ENCODE results near the gene U2SURP. TPM values are rescaled to one million over a fixed set of nuclear protein-coding genes. Genes with fewer than 3 reads are reported as not detected.
A peak's percentile ranks its signal among the peaks of the same experiment; 100 is the strongest.
"Not testable (repeated sequence)": the region's sequence is repeated elsewhere in the genome, so short reads cannot be mapped to it uniquely, and the experiment has no call there.

The U2SURP gene
- total RNA-seq, 1 donor from 2014 or later: 105 TPM

DNA sequence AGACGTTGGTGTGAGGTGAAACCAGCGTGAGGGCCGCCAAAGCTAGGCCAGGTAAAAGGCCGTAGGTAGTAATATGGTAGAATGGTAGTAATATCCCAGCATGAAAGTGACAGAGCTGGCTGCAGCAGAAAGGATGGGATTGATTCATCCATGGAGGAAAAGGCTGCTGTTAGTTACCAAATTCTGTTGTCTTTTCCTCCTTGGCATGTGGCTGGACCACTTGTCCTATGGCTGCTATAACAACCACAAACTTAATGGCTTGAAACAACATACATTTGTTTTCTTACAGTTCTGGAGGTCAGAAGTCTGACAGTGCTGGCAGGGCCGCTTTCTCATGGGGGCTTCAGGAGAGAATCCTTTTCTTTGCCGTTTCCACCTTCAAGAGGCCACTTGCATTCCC, 70.4 kb downstream of the U2SURP start:
- H3K36me3 Mint-ChIP-seq (ENCODE audit: unreplicated experiment): no peaks in the 10 kb centered on the region
- peak overlapping the region; percentile 72 for H3K27ac Mint-ChIP-seq (ENCODE audit: unreplicated experiment)
- H3K9me3 Mint-ChIP-seq (ENCODE audit: unreplicated experiment): peaks cover 10% of the 10 kb centered on the region
- H3K4me1 Mint-ChIP-seq (ENCODE audit: low read depth, unreplicated experiment): peaks cover 38% of the 10 kb centered on the region
- H3K27me3 Mint-ChIP-seq (ENCODE audit: unreplicated experiment): no peaks in the 10 kb centered on the region
- no peak for DNase-seq
- H3K4me3 Mint-ChIP-seq (ENCODE audit: unreplicated experiment): no peak overlapping the region
- TF ChIP-seq, protein P1, sequence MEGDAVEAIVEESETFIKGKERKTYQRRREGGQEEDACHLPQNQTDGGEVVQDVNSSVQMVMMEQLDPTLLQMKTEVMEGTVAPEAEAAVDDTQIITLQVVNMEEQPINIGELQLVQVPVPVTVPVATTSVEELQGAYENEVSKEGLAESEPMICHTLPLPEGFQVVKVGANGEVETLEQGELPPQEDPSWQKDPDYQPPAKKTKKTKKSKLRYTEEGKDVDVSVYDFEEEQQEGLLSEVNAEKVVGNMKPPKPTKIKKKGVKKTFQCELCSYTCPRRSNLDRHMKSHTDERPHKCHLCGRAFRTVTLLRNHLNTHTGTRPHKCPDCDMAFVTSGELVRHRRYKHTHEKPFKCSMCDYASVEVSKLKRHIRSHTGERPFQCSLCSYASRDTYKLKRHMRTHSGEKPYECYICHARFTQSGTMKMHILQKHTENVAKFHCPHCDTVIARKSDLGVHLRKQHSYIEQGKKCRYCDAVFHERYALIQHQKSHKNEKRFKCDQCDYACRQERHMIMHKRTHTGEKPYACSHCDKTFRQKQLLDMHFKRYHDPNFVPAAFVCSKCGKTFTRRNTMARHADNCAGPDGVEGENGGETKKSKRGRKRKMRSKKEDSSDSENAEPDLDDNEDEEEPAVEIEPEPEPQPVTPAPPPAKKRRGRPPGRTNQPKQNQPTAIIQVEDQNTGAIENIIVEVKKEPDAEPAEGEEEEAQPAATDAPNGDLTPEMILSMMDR (IDR thresholded peaks at IDR 0.05; ENCODE audit: partially characterized antibody, unreplicated experiment): no peak

DNA sequence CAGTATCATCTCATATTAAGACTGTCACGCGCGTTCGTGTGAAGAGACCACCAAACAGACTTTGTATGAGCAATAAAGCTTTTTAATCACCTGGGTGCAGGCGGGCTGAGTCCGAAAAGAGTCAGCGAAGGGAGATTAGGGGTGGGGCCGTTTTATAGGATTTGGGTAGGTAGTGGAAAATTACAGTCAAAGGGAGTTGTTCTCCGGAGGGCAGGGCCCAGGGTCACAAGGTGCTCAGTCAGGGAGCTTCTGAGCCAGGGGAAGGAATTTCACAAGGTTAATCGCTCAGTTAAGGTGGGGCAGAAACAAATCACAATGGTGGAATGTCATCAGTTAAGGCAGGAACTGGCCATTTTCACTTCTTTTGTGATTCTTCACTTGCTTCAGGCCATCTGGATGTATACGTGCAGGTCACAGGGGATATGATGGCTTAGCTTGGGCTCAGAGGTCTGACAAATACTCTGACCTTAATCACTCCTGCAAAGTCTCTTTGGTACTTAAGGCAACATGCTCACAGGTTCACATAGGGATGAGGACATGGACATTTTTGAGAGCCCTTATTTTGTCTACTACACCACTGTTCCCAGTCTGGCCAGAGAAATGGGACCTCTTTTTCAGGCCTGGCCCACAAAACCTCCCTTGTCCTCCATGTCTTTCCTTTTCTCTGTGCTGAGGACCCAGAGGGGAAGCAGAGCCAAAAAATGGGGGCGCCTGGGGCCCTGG, 71.1 kb downstream of the U2SURP start:
- not testable (repeated sequence) for DNase-seq; H3K36me3 Mint-ChIP-seq (ENCODE audit: unreplicated experiment); H3K4me3 Mint-ChIP-seq (ENCODE audit: unreplicated experiment); H3K9me3 Mint-ChIP-seq (ENCODE audit: unreplicated experiment); H3K27me3 Mint-ChIP-seq (ENCODE audit: unreplicated experiment)
- H3K27ac Mint-ChIP-seq (ENCODE audit: unreplicated experiment): peak overlapping the region; percentile 72
- H3K4me1 Mint-ChIP-seq (ENCODE audit: low read depth, unreplicated experiment): peaks cover 32% of the 10 kb centered on the region

DNA sequence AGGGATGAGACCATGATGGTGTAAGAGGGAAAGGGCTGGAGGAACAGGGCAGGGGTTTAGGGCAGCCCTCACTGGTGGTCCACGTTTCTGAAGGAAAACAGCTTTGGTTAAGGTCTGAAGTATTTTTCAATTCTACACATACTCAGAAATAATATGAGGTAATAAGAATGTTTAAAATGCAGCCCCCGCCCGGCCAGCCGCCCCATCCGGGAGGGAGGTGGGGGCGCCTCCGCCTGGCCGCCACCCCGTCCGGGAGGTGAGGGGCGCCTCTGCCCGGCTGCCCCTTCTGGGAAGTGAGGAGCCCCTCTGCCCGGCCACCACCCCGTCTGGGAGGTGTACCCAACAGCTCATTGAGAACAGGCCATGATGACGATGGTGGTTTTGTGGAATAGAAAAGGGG, 72.2 kb downstream of the U2SURP start:
- Mint-ChIP-seq H3K4me1 (ENCODE audit: low read depth, unreplicated experiment) (peaks cover 26% of the 10 kb centered on the region), H3K27ac (ENCODE audit: unreplicated experiment) (peak overlapping the region; percentile 80)
- not testable (repeated sequence) for H3K27me3 Mint-ChIP-seq (ENCODE audit: unreplicated experiment); H3K36me3 Mint-ChIP-seq (ENCODE audit: unreplicated experiment); H3K9me3 Mint-ChIP-seq (ENCODE audit: unreplicated experiment); H3K4me3 Mint-ChIP-seq (ENCODE audit: unreplicated experiment); DNase-seq

DNA sequence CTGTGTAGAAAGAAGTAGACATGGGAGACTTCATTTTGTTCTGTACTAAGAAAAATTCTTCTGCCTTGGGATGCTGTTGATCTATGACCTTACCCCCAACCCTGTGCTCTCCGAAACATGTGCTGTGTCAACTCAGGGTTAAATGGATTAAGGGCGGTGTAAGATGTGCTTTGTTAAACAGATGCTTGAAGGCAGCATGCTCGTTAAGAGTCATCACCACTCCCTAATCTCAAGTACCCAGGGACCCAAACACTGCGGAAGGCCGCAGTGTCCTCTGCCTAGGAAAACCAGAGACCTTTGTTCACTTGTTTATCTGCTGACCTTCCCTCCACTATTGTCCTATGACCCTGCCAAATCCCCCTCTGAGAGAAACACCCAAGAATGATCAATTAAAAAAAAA, 72.6 kb downstream of the U2SURP start:
- H3K36me3 Mint-ChIP-seq (ENCODE audit: unreplicated experiment); H3K27me3 Mint-ChIP-seq (ENCODE audit: unreplicated experiment); H3K4me3 Mint-ChIP-seq (ENCODE audit: unreplicated experiment); H3K9me3 Mint-ChIP-seq (ENCODE audit: unreplicated experiment); DNase-seq: not testable (repeated sequence)
- peaks cover 28% of the 10 kb centered on the region for H3K4me1 Mint-ChIP-seq (ENCODE audit: low read depth, unreplicated experiment)
- H3K27ac Mint-ChIP-seq (ENCODE audit: unreplicated experiment): peak overlapping the region; percentile 92

DNA sequence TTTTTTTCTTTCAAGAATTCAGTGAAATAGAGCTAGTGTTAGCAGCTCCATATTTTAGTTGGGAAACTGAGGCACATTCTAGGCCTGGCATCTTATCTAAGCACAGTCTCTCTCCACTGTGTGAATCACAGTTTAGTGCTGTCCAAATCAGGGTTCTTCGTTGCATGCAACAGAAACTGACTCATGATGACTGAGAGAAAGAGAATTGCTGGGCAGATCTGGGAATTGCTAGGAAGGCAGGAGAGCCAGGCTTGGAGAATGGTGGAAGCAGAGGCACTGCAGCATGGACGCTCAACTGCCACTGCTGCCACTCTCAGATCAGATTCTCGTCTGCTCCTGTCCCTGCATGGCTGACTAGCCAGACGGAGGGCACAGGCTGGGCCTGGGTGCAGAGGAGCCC, 77.5 kb downstream of the U2SURP start:
- Mint-ChIP-seq H3K4me1 (ENCODE audit: low read depth, unreplicated experiment) (peaks cover 36% of the 10 kb centered on the region), H3K36me3 (ENCODE audit: unreplicated experiment) (no peaks in the 10 kb centered on the region), H3K9me3 (ENCODE audit: unreplicated experiment) (peaks cover 3% of the 10 kb centered on the region), H3K27ac (ENCODE audit: unreplicated experiment) (peak overlapping the region; percentile 50), H3K27me3 (ENCODE audit: unreplicated experiment) (no peaks in the 10 kb centered on the region), H3K4me3 (ENCODE audit: unreplicated experiment) (no peak overlapping the region)
- no peak for DNase-seq
- TF ChIP-seq, protein P1 (IDR thresholded peaks at IDR 0.05; ENCODE audit: partially characterized antibody, unreplicated experiment): no peak

DNA sequence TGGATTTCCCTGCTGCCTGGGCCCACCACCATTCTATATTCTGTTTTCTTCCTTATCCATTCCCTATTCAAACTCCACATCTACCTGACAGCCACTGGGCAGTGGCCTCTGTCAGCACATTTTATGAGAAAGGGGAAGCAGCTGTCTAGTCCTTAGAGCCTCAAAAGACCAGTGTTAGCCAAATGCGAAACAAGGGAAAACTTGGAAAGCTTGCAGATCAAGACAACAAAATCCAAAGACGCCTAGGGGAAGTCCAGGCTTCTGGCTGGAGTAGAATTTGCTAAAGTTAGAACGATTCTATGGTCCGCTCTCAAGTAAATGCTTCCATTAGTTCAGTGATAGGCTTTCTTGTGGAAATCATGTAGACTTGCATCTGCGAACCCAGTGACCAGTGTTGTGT, 78.8 kb downstream of the U2SURP start:
- TF ChIP-seq, protein P1 (IDR thresholded peaks at IDR 0.05; ENCODE audit: partially characterized antibody, unreplicated experiment): no peak
- no peak for DNase-seq
- Mint-ChIP-seq H3K4me3 (ENCODE audit: unreplicated experiment) (peak overlapping the region; percentile 22), H3K36me3 (ENCODE audit: unreplicated experiment) (no peaks in the 10 kb centered on the region), H3K9me3 (ENCODE audit: unreplicated experiment) (peaks cover 6% of the 10 kb centered on the region), H3K27ac (ENCODE audit: unreplicated experiment) (peak overlapping the region; percentile 92), H3K4me1 (ENCODE audit: low read depth, unreplicated experiment) (peaks cover 35% of the 10 kb centered on the region), H3K27me3 (ENCODE audit: unreplicated experiment) (peaks cover 3% of the 10 kb centered on the region)
